SK-N-MC (cell line): ENCODE results near the gene QRSL1.
"Not testable (repeated sequence)": the region's sequence is repeated elsewhere in the genome, so short reads cannot be mapped to it uniquely, and the experiment has no call there.

Source experiments
- DNase-seq: peaks from one replicate; pipeline ENCODE4 v3.0.0-alpha.2; 2011; ENCODE audit warnings: low read depth, low spot score
- H3K27ac ChIP-seq: fragments of 200-600 bp; sonication (generic); 2 replicates; pipeline ENCODE4 v1.5.1; 2016; ENCODE audit warnings: mixed run types
- H3K36me3 ChIP-seq: fragments of 200-600 bp; sonication (generic); 2 replicates; pipeline ENCODE4 v1.6.1; 2017; ENCODE audit warnings: antibody characterized with exemption, low read length, mixed read lengths; ENCODE audit not compliant: insufficient read depth
- H3K4me3 ChIP-seq: fragments of 200-600 bp; sonication (generic); 2 replicates; pipeline ENCODE4 v1.5.1; 2016
- H3K9ac ChIP-seq: fragments of 200-600 bp; sonication (generic); 2 replicates; pipeline ENCODE4 v1.8.0; 2017; ENCODE audit warnings: mixed run types, mixed read lengths; ENCODE audit not compliant: insufficient read length
- H3K9me3 ChIP-seq: fragments of 200-600 bp; sonication (generic); 2 replicates; pipeline ENCODE4 v1.6.1; 2017; ENCODE audit warnings: low read depth, mild to moderate bottlenecking, antibody characterized with exemption, low read length, moderate library complexity, mixed read lengths
- EZH2 ChIP-seq: fragments of 200-600 bp; sonication (generic); IDR thresholded peaks from one replicate; pipeline ENCODE4 v1.6.1; 2017; ENCODE audit warnings: antibody characterized with exemption
- FOXP2 ChIP-seq: optimal IDR thresholded peaks from 2 replicates; pipeline ENCODE3; 2011; ENCODE audit warnings: mild to moderate bottlenecking, moderate library complexity; ENCODE audit not compliant: insufficient read depth; ENCODE audit errors: extremely low read length, control extremely low read depth
- POLR2AphosphoS5 ChIP-seq: IDR thresholded peaks from 2 replicates; pipeline ENCODE4 v1.6.1; 2012; ENCODE audit warnings: mild to moderate bottlenecking, low read depth, low read length, borderline replicate concordance

The QRSL1 gene

DNA sequence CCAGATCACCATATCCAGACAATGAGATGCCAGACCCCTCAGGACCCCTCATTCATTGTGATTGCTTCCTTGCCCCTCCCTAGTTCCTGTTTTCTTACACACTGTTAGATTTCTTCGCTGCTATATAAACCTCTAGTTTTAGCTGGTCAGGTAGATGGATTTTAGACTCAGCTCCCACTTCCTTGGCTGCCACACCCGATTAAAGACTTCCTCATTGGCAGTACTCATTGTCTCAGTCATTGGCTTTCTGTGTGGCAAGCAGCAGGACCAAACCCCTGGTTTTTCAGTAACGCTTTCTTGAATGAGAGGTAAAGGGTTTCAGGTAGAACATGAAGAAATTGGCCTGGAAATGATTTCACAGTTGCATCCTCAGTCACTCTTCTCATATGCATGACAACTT lies 47.9 kb downstream of the QRSL1 start:
- no peaks in the 10 kb centered on the region for H3K9me3 ChIP-seq
- no peak overlapping the region for H3K27ac ChIP-seq
- no peak overlapping the region for H3K4me3 ChIP-seq
- TF ChIP-seq EZH2 (no peak), FOXP2 (no peak)
- H3K36me3 ChIP-seq, result no peaks in the 10 kb centered on the region
- DNase-seq, result no peak
- no peak overlapping the region for H3K9ac ChIP-seq

DNA sequence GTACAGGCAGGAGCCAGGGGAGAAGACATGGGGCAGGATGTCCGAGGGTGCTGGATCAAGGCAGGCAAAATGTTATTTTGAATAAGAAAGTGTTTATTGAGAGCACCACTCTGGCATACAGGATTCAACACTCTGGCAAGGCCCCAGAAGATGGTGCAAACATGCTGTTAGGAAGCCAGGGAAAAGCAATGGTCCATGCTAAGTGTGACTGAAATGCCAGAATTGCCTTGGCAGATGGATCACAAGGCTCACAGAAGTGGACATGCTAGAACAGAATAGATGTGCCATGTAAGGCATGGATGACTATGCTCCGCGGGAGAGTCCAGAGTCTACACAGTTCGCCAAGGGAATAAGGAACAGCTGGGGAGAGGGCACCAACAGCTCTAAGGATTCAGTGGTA lies 54.6 kb downstream of the QRSL1 start:
- TF ChIP-seq FOXP2 (no peak), EZH2 (no peak), POLR2AphosphoS5 (no peak)
- Histone ChIP-seq H3K9me3 (no peaks in the 10 kb centered on the region), H3K4me3 (no peak overlapping the region), H3K36me3 (no peaks in the 10 kb centered on the region), H3K27ac (no peak overlapping the region), H3K9ac (no peak overlapping the region)
- DNase-seq, result no peak

DNA sequence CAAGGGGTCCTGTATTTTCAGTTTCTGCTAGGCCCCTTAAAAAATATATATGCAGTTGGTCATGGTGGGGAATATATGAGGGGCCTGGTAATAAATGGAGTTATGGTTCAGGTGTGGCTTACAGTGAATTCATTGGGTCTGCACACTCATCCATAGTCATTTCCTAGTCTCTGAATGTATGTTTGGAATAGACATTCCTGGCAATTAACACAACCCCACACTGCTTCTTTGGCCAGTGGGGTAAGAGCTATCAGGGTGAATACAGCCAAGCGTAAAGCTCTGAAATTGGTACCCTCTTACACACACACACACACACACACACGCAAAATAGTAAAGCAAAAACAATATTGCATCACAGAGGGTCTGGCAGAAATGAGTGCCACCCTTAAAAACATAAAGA lies 56.5 kb downstream of the QRSL1 start:
- DNase-seq, result no peak
- Histone ChIP-seq H3K36me3 (no peaks in the 10 kb centered on the region), H3K4me3 (no peak overlapping the region), H3K27ac (no peak overlapping the region), H3K9ac (no peak overlapping the region), H3K9me3 (no peaks in the 10 kb centered on the region)
- no peak for TF ChIP-seq EZH2
- no peak for TF ChIP-seq FOXP2
- TF ChIP-seq POLR2AphosphoS5, result no peak

DNA sequence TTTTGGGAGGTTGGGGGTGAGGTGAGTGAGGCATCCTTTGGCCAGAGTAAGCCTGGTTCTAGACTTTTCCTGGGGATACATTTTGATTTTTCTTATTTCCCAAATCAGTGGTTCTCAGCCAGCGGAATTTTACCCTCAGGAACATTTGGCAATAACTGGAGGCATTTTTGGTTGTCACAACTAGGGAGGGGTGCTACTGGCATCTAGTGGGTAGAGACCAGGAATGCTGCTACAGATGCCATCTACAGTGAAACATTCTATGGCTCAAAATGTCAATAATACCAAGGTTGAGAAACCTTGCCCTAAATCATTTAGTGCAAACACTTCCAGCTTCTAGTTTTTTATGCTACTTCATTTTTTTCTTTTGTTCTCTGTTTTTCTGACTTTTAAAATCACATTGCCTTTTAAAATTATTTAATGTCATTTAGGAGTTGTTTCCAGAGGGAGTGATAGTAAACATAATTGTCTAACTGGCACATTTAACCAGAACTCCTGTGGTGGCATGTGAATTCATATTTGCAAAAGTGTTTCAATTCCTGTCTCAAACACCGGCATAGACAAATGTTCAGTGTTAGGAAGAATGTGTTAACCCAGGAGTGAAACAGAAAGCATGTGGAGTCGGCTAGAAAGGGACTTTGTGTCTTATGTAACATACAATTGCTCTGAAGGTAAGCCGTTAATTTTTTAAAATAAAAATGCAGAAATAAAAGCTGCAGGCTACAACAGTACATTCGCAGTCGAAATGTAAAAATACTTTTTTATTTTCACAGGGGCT lies 59.0 kb downstream of the QRSL1 start:
- H3K27ac ChIP-seq, result no peak overlapping the region
- H3K9ac ChIP-seq, result no peak overlapping the region
- DNase-seq, result no peak
- no peak overlapping the region for H3K4me3 ChIP-seq
- H3K36me3 ChIP-seq, result no peaks in the 10 kb centered on the region
- H3K9me3 ChIP-seq, result no peaks in the 10 kb centered on the region
- TF ChIP-seq FOXP2, result no peak
- no peak for TF ChIP-seq POLR2AphosphoS5
- no peak for TF ChIP-seq EZH2

GRCh38 chr6:106692112-106692818 lies 62.9 kb downstream of the QRSL1 start:
- Histone ChIP-seq H3K9ac (no peak overlapping the region), H3K4me3 (no peak overlapping the region), H3K27ac (no peak overlapping the region), H3K9me3 (no peaks in the 10 kb centered on the region), H3K36me3 (no peaks in the 10 kb centered on the region)
- no peak for DNase-seq
- TF ChIP-seq FOXP2 (no peak), POLR2AphosphoS5 (no peak), EZH2 (no peak)

GRCh38 chr6:106692819-106693208 lies 63.4 kb downstream of the QRSL1 start:
- Histone ChIP-seq H3K27ac (no peak overlapping the region), H3K36me3 (no peaks in the 10 kb centered on the region), H3K4me3 (no peak overlapping the region), H3K9me3 (no peaks in the 10 kb centered on the region), H3K9ac (no peak overlapping the region)
- no peak for DNase-seq
- TF ChIP-seq EZH2, result no peak
- TF ChIP-seq FOXP2, result no peak
- TF ChIP-seq POLR2AphosphoS5, result no peak

GRCh38 chr6:106693418-106693817 lies 64.0 kb downstream of the QRSL1 start:
- no peak for DNase-seq
- Histone ChIP-seq H3K9ac (no peak overlapping the region), H3K9me3 (no peaks in the 10 kb centered on the region)

GRCh38 chr6:106694343-106694742 lies 65.0 kb downstream of the QRSL1 start:
- DNase-seq, result no peak

More at GRCh38 chr6:106693418-106693817, 64.0 kb downstream of the QRSL1 start:
- Histone ChIP-seq H3K4me3 (no peak overlapping the region), H3K36me3 (no peaks in the 10 kb centered on the region), H3K27ac (no peak overlapping the region)
- TF ChIP-seq FOXP2, result no peak
- TF ChIP-seq EZH2, result no peak
- no peak for TF ChIP-seq POLR2AphosphoS5

GRCh38 chr6:106700581-106700980 lies 71.2 kb downstream of the QRSL1 start:
- H3K36me3 ChIP-seq, result no peaks in the 10 kb centered on the region
- H3K4me3 ChIP-seq, result no peak overlapping the region
- no peak overlapping the region for H3K9ac ChIP-seq
- no peak overlapping the region for H3K27ac ChIP-seq
- no peaks in the 10 kb centered on the region for H3K9me3 ChIP-seq
- DNase-seq, result no peak
- TF ChIP-seq FOXP2 (no peak), POLR2AphosphoS5 (no peak), EZH2 (no peak)

More at GRCh38 chr6:106694343-106694742, 65.0 kb downstream of the QRSL1 start:
- Histone ChIP-seq H3K9ac (no peak overlapping the region), H3K4me3 (no peak overlapping the region), H3K9me3 (no peaks in the 10 kb centered on the region), H3K36me3 (no peaks in the 10 kb centered on the region), H3K27ac (no peak overlapping the region)
- TF ChIP-seq FOXP2, result no peak
- TF ChIP-seq EZH2, result no peak

- not testable (repeated sequence) for H3K36me3 ChIP-seq, H3K9me3 ChIP-seq, H3K9ac ChIP-seq, H3K4me3 ChIP-seq, DNase-seq, H3K27ac ChIP-seq
Measured at GRCh38 chr6:106701201-106701600, 71.8 kb downstream of the QRSL1 start.
